HCT116 (cell line): ENCODE data around the gene NBDY. TPM values are rescaled to one million over a fixed set of nuclear protein-coding genes. Genes with fewer than 3 reads are reported as not detected.
"Not testable (repeated sequence)": the region's sequence is repeated elsewhere in the genome, so short reads cannot be mapped to it uniquely, and the experiment has no call there.

Experiments
- ATAC-seq: fragments of 200-7000 bp; cut with Tn5 transposase; 2 replicates; pipeline ENCODE4 v1.9.1; 2020; ENCODE audit warnings: mild to moderate bottlenecking, moderate library complexity
- BruUV-seq: library from RNA; stranded (reverse); fragments of 400-500 nt; replicated peaks from 2 replicates; lab custom pipeline; 2021; lab: Mats Ljungman, UMichigan
- CTCF ChIA-PET: fragments of 300-600 bp; sonication (Branson Sonifier 250); formaldehyde crosslinking; loops from one replicate; lab custom pipeline; 2021; ENCODE audit warnings: antibody characterized with exemption; lab: Charles Lee
- POLR2A ChIA-PET: fragments of 300-600, 350-600 bp; sonication (Branson Sonifier 250); formaldehyde crosslinking; loops from one replicate; lab custom pipeline; 2021; ENCODE audit warnings: antibody characterized with exemption; lab: Charles Lee
- RAD21 ChIA-PET, 2 experiments: fragments of 300-600 bp; sonication (Branson Sonifier 250); formaldehyde crosslinking; loops; one replicate each; lab custom pipeline; 2023; ENCODE audit warnings: low total read pairs in 2 of 2; ENCODE audit not compliant: uncharacterized antibody in 2 of 2, unreplicated experiment in 2 of 2, low non-redundant PET in 1 of 2; lab: Charles Lee
- DNase-seq: peaks from one replicate; pipeline ENCODE4 v3.0.0-alpha.2; 2010; ENCODE audit warnings: low read depth, low spot score
- H2AFZ ChIP-seq: fragments of 200-600 bp; shearing (Covaris generic), sonication (generic); 2 replicates; pipeline ENCODE4 v1.6.1; 2017; ENCODE audit warnings: low read depth, mixed run types, mixed read lengths, antibody characterized with exemption, low read length; ENCODE audit not compliant: poor library complexity, severe bottlenecking
- H3K27ac ChIP-seq: 2 replicates; pipeline ENCODE4 v1.5.1; 2012; ENCODE audit warnings: low read depth, low read length
- H3K27me3 ChIP-seq: fragments of 200-600 bp; sonication (generic); 2 replicates; pipeline ENCODE4 v1.6.1; 2016; ENCODE audit warnings: mixed run types, low read length, mixed read lengths; ENCODE audit not compliant: insufficient read depth
- H3K36me3 ChIP-seq, 2 experiments: fragments of 200-500 bp in 1 of 2; fragments of 200-600 bp in 1 of 2; sonication (Bioruptor generic) in 1 of 2; sonication (generic) in 1 of 2; 2 replicates each; pipeline versions ENCODE4 v1.5.1 to v1.6.1; 2014 to 2016; ENCODE audit warnings: low read length in 2 of 2, inconsistent platforms in 1 of 2, mixed read lengths in 1 of 2, mixed run types in 1 of 2; ENCODE audit not compliant: insufficient read depth in 2 of 2, control insufficient read depth in 1 of 2
- H3K4me1 ChIP-seq, 2 experiments: fragments of 200-600 bp in 1 of 2; sonication (generic) in 1 of 2; 2 replicates each; pipeline versions ENCODE4 v1.5.1 to v1.6.1; 2012 to 2017; ENCODE audit warnings: low read length in 2 of 2, inconsistent platforms in 1 of 2, mild to moderate bottlenecking in 1 of 2, mixed read lengths in 1 of 2, mixed run types in 1 of 2, moderate library complexity in 1 of 2; ENCODE audit not compliant: insufficient read depth in 2 of 2, control insufficient read depth in 1 of 2
- H3K4me2 ChIP-seq: fragments of 200-600 bp; sonication (generic); 2 replicates; pipeline ENCODE4 v1.6.1; 2017; ENCODE audit warnings: mixed run types, low read length, mixed read lengths
- H3K4me3 ChIP-seq, 2 experiments: fragments of 200-600 bp in 1 of 2; sonication (generic) in 1 of 2; replicated peaks in 1 of 2; 2 replicates each; pipeline ENCODE4 v1.5.1; 2011 to 2016; ENCODE audit warnings: low read length in 2 of 2, control low read depth in 1 of 2, low read depth in 1 of 2, mild to moderate bottlenecking in 1 of 2, mixed read lengths in 1 of 2, mixed run types in 1 of 2
- H3K79me2 ChIP-seq: fragments of 200-600 bp; sonication (generic); 2 replicates; pipeline ENCODE4 v1.6.1; 2017; ENCODE audit warnings: mild to moderate bottlenecking, mixed run types, low read length, moderate library complexity, mixed read lengths; ENCODE audit not compliant: insufficient read depth
- H3K9ac ChIP-seq: fragments of 200-600 bp; sonication (generic); 2 replicates; pipeline ENCODE4 v1.6.1; 2016; ENCODE audit warnings: low read length, mixed read lengths
- H3K9me2 ChIP-seq: fragments of 200-600 bp; sonication (generic), shearing (Covaris generic); 2 replicates; pipeline ENCODE4 v1.6.1; 2017; ENCODE audit warnings: mixed run types, mild to moderate bottlenecking, moderate library complexity; ENCODE audit not compliant: insufficient read depth
- H3K9me3 ChIP-seq, 2 experiments: fragments of 200-500 bp in 1 of 2; fragments of 200-600 bp in 1 of 2; sonication (Bioruptor generic) in 1 of 2; sonication (generic) in 1 of 2; 2 replicates each; pipeline ENCODE4 v1.6.1; 2014 to 2017; ENCODE audit warnings: low read length in 2 of 2, mixed read lengths in 2 of 2, inconsistent platforms in 1 of 2, low read depth in 1 of 2, mild to moderate bottlenecking in 1 of 2, mixed run types in 1 of 2, moderate library complexity in 1 of 2; ENCODE audit not compliant: control insufficient read depth in 1 of 2, insufficient read depth in 1 of 2
- H4K20me1 ChIP-seq: fragments of 200-600 bp; sonication (generic), shearing (Covaris generic); 2 replicates; pipeline ENCODE4 v1.6.1; 2017; ENCODE audit warnings: mixed run types, mild to moderate bottlenecking, moderate library complexity; ENCODE audit not compliant: insufficient read depth
- CBX3 ChIP-seq: IDR thresholded peaks from 2 replicates; pipeline ENCODE4 v1.6.1; 2012; ENCODE audit warnings: low read depth
- EGR1 ChIP-seq: IDR thresholded peaks from 2 replicates; pipeline ENCODE4 v1.6.1; 2012; ENCODE audit warnings: low read depth
- ELF1 ChIP-seq: IDR thresholded peaks from 2 replicates; pipeline ENCODE4 v1.6.1; 2012; ENCODE audit warnings: low read depth, borderline replicate concordance
- EZH2 ChIP-seq: fragments of 200-600 bp; sonication (generic); IDR thresholded peaks from 2 replicates; pipeline ENCODE4 v1.6.1; 2017; ENCODE audit warnings: antibody characterized with exemption, mixed run types
- EZH2phosphoT487 ChIP-seq: fragments of 200-600 bp; IDR thresholded peaks from 2 replicates; pipeline ENCODE4 v1.6.1; 2018; ENCODE audit warnings: antibody characterized with exemption, borderline replicate concordance
- FOSL1 ChIP-seq: IDR thresholded peaks from 2 replicates; pipeline ENCODE4 v1.6.1; 2012; ENCODE audit warnings: low read depth
- POLR2AphosphoS5 ChIP-seq: IDR thresholded peaks from 2 replicates; pipeline ENCODE4 v1.6.1; 2011; ENCODE audit warnings: mild to moderate bottlenecking, low read depth, low read length, moderate library complexity
- RAD21 ChIP-seq: IDR thresholded peaks from 2 replicates; pipeline ENCODE4 v1.6.1; 2012; ENCODE audit warnings: low read depth, mild to moderate bottlenecking
- SIN3A ChIP-seq: IDR thresholded peaks from 2 replicates; pipeline ENCODE4 v1.6.1; 2012; ENCODE audit warnings: low read depth
- SP1 ChIP-seq: IDR thresholded peaks from 2 replicates; pipeline ENCODE4 v1.6.1; 2012; ENCODE audit warnings: low read depth
- intact Hi-C: fragments of 100-400 bp; cut with micrococcal nuclease; formaldehyde crosslinking; loops from 2 replicates; pipeline ENCODE4 v1.10.0; 2022
- total RNA-seq: library from RNA; stranded (reverse); gene quantifications from one replicate; pipeline ENCODE4 v1.2.1, GENCODE V29; 2021; ENCODE audit not compliant: unreplicated experiment
- TF ChIP-seq, protein P1 (sequence below): IDR thresholded peaks from 2 replicates; pipeline ENCODE4 v1.6.1; 2012; ENCODE audit warnings: low read depth
- TF ChIP-seq, protein P2 (sequence below): IDR thresholded peaks from 2 replicates; pipeline ENCODE4 v1.6.1; 2012

NBDY gene
- total RNA-seq, 1 experiment from 2014 or later, result 65.6 TPM

DNA sequence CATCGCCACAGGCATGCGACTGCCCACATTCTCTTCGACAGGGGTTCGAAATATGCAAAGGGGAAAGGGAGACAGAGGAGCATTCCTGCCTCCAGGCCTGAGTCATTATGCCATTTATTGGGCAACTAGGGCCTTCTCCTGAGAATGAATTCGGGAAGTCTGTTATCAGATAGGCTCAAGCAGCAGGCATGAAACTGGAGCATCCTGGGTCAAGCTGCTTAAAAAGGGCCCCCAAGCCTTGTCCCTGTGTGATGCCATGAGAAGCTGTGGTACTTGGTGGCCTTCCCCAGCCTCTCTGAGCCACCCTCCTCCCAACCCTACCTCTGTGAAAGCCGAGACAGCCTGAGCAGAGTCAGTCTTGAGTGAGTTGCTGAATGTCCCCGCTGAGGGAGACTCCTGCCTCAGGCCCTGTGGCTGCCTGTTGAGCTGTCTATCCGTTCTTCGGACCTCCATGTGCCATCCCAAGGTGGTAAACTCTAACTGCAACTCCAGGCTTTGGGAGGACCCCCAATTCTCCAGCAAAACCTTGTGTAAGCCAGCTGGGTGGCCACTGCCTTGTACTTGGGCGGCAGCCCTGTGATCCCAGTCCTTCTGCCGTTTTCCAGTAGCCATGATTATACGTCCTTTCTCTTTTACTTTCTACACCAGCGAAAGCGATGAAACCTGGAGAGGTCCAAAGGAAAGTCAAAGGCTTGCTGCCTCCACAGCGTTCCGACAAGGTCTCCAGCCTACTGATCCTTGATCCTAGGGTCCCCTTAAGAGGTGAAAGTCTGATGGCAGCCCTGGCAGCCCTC, 37.7 kb downstream of the NBDY start:
- Histone ChIP-seq H3K4me3 (no peak overlapping the region), H3K9me3 (no peaks in the 10 kb centered on the region), H3K4me2 (no peak overlapping the region), H2AFZ (no peak overlapping the region), H4K20me1 (no peaks in the 10 kb centered on the region), H3K27me3 (no peaks in the 10 kb centered on the region), H3K9ac (no peak overlapping the region), H3K9me2 (no peaks in the 10 kb centered on the region), H3K79me2 (no peaks in the 10 kb centered on the region), H3K27ac (no peak overlapping the region), H3K4me1 (no peaks in the 10 kb centered on the region), H3K36me3 (no peaks in the 10 kb centered on the region)
- DNase-seq (no peak), ATAC-seq (no peak)
- RAD21 ChIA-PET, result no interaction called here
- POLR2A ChIA-PET, result no interaction called here
- intact Hi-C loops, result no loop called here
- BruUV-seq, result no TSS peak
- no peak for TF ChIP-seq CBX3
- TF ChIP-seq POLR2AphosphoS5, result no peak
- TF ChIP-seq EZH2, result no peak
- TF ChIP-seq SP1, result no peak
- TF ChIP-seq, protein P1, sequence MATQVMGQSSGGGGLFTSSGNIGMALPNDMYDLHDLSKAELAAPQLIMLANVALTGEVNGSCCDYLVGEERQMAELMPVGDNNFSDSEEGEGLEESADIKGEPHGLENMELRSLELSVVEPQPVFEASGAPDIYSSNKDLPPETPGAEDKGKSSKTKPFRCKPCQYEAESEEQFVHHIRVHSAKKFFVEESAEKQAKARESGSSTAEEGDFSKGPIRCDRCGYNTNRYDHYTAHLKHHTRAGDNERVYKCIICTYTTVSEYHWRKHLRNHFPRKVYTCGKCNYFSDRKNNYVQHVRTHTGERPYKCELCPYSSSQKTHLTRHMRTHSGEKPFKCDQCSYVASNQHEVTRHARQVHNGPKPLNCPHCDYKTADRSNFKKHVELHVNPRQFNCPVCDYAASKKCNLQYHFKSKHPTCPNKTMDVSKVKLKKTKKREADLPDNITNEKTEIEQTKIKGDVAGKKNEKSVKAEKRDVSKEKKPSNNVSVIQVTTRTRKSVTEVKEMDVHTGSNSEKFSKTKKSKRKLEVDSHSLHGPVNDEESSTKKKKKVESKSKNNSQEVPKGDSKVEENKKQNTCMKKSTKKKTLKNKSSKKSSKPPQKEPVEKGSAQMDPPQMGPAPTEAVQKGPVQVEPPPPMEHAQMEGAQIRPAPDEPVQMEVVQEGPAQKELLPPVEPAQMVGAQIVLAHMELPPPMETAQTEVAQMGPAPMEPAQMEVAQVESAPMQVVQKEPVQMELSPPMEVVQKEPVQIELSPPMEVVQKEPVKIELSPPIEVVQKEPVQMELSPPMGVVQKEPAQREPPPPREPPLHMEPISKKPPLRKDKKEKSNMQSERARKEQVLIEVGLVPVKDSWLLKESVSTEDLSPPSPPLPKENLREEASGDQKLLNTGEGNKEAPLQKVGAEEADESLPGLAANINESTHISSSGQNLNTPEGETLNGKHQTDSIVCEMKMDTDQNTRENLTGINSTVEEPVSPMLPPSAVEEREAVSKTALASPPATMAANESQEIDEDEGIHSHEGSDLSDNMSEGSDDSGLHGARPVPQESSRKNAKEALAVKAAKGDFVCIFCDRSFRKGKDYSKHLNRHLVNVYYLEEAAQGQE, result no peak
- no peak for TF ChIP-seq RAD21
- no peak for TF ChIP-seq ELF1
- TF ChIP-seq, protein P2, sequence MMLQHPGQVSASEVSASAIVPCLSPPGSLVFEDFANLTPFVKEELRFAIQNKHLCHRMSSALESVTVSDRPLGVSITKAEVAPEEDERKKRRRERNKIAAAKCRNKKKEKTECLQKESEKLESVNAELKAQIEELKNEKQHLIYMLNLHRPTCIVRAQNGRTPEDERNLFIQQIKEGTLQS, result no peak
- no peak for TF ChIP-seq EZH2phosphoT487
- TF ChIP-seq SIN3A, result no peak
- TF ChIP-seq EGR1, result no peak
- TF ChIP-seq FOSL1, result no peak
- CTCF ChIA-PET, result no interaction called here

DNA sequence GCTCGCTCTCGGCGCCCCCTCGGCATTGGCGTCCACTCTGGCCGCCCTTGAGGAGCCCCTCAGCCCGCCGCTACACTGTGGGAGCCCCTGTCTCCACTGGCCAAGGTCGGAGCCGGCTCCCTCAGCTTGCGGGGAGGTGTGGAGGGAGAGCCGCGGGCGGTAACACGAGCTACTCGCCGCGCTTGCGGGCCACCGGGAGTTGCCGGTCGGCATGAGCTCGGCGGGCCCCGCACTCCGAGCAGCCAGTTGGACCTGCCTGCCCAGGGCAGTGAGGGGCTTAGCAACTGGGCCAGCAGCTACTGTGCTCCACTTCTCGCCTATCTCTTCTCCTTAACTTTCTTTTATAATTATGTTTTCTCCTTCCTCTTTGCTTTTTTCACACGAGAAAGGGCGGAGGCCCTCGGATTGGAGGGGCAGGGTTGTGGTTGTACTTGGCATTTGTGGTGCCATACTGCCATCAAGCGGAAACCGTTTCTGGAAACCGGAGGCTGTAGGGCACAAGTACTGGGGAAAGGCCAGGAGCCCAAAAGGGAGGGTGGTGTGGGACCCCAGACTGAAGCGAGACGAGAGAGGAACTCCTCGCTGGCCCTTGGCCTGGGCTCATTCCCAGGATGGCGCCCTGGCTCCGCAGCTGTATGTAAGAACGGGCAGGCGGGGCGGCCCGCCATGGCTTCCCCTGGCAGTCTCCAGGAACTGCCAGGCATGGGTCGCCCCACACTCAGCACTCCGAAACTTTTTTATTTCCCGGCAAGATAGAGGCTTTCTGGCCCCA, 38.5 kb downstream of the NBDY start:
- RAD21 ChIA-PET, DNase-seq, H3K4me3 ChIP-seq, CTCF ChIA-PET, H3K36me3 ChIP-seq, H2AFZ ChIP-seq, POLR2A ChIA-PET, H3K4me2 ChIP-seq, H3K79me2 ChIP-seq, intact Hi-C loops, H4K20me1 ChIP-seq, H3K9me3 ChIP-seq, H3K4me1 ChIP-seq, ATAC-seq, H3K27ac ChIP-seq, BruUV-seq, H3K27me3 ChIP-seq, H3K9ac ChIP-seq, H3K9me2 ChIP-seq: not testable (repeated sequence)
